K562 (cell line): Measurements from ENCODE around the gene JAKMIP1.

ENCODE experiments used
- ADNP ChIP-seq: fragments of 200-800 bp; sonication (Bioruptor generic); IDR thresholded peaks from 2 replicates; pipeline ENCODE4 v1.6.1; 2016; ENCODE audit warnings: missing genetic modification characterization, missing compliant biosample characterization
- CREB1 ChIP-seq, 2 experiments: sonication (generic) in 1 of 2; formaldehyde crosslinking in 1 of 2; IDR thresholded peaks; 2 replicates each; pipeline versions ENCODE4 v1.6.1 to v1.8.0; 2012 to 2022; ENCODE audit warnings: inconsistent platforms in 1 of 2, mild to moderate bottlenecking in 1 of 2, missing genetic modification reagents in 1 of 2, moderate library complexity in 1 of 2
- ELK1 ChIP-seq: sonication (generic); formaldehyde crosslinking; IDR thresholded peaks from 2 replicates; pipeline ENCODE4 v1.8.1; 2022; ENCODE audit warnings: missing genetic modification reagents
- FOXJ2 ChIP-seq: fragments of 200-800 bp; sonication (Bioruptor generic); IDR thresholded peaks from 2 replicates; pipeline ENCODE4 v1.6.1; 2016; ENCODE audit warnings: missing genetic modification characterization, missing compliant biosample characterization
- POLR2AphosphoS5 ChIP-seq: IDR thresholded peaks from 2 replicates; pipeline ENCODE4 v1.6.1; 2011; ENCODE audit warnings: mild to moderate bottlenecking, low read depth, low read length, moderate library complexity; ENCODE audit not compliant: control insufficient read depth, insufficient read depth
- ZEB2 ChIP-seq: fragments of 450-650 bp; IDR thresholded peaks from 2 replicates; pipeline ENCODE4 v1.6.1; 2016
- ZNF143 ChIP-seq: sonication (generic); formaldehyde crosslinking; IDR thresholded peaks from 2 replicates; pipeline ENCODE4 v1.9.0; 2022; ENCODE audit warnings: mild to moderate bottlenecking, missing genetic modification reagents
- ZNF57 ChIP-seq: fragments of 450-650 bp; formaldehyde crosslinking; IDR thresholded peaks from 2 replicates; pipeline ENCODE4 v1.4.0; 2020; ENCODE audit warnings: mild to moderate bottlenecking, moderate library complexity
- ZZZ3 ChIP-seq: fragments of 450-650 bp; IDR thresholded peaks from 2 replicates; pipeline ENCODE4 v1.6.1; 2016; ENCODE audit warnings: antibody characterized with exemption, mild to moderate bottlenecking, moderate library complexity
- TF ChIP-seq, protein P1 (sequence below), 3 experiments: IDR thresholded peaks in 2 of 3; conservative IDR thresholded peaks in 1 of 3; 2 replicates each; pipeline ENCODE4 v1.5.1; 2011 to 2012; ENCODE audit warnings: low read length in 3 of 3, mild to moderate bottlenecking in 3 of 3, control low read depth in 2 of 3, improper control_type of control experiment in 1 of 3, inconsistent platforms in 1 of 3, low read depth in 1 of 3, mixed read lengths in 1 of 3, moderate library complexity in 1 of 3; ENCODE audit not compliant: insufficient read depth in 2 of 3

- no peak for TF ChIP-seq ZNF57 (CRISPR knock-in tag)
- no peak for TF ChIP-seq FOXJ2 (tag)
- no peak for TF ChIP-seq ZEB2
- TF ChIP-seq, protein P1, sequence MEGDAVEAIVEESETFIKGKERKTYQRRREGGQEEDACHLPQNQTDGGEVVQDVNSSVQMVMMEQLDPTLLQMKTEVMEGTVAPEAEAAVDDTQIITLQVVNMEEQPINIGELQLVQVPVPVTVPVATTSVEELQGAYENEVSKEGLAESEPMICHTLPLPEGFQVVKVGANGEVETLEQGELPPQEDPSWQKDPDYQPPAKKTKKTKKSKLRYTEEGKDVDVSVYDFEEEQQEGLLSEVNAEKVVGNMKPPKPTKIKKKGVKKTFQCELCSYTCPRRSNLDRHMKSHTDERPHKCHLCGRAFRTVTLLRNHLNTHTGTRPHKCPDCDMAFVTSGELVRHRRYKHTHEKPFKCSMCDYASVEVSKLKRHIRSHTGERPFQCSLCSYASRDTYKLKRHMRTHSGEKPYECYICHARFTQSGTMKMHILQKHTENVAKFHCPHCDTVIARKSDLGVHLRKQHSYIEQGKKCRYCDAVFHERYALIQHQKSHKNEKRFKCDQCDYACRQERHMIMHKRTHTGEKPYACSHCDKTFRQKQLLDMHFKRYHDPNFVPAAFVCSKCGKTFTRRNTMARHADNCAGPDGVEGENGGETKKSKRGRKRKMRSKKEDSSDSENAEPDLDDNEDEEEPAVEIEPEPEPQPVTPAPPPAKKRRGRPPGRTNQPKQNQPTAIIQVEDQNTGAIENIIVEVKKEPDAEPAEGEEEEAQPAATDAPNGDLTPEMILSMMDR (IDR thresholded peaks at IDR 0.05 in 2 of 3, conservative IDR thresholded peaks at IDR 0.05 in 1 of 3; ENCODE audit: insufficient read depth in 2 of 3, low read depth in 1 of 3, low read length in 3 of 3): no peak
- no peak for TF ChIP-seq ELK1
- TF ChIP-seq CREB1 (IDR thresholded peaks at IDR 0.05): no peak
- TF ChIP-seq CREB1 (CRISPR knock-in tag; IDR thresholded peaks at IDR 0.05): no peak
- no peak for TF ChIP-seq POLR2AphosphoS5
- no peak for TF ChIP-seq ADNP (tag)
- no peak for TF ChIP-seq ZZZ3
- TF ChIP-seq ZNF143 (CRISPR knock-in tag): no peak
Measured at GRCh38 chr4:6074758-6075157, 125.6 kb downstream of the JAKMIP1 start.
